Measurements from ENCODE around the gene PPP1R3A.

The PPP1R3A gene

DNA sequence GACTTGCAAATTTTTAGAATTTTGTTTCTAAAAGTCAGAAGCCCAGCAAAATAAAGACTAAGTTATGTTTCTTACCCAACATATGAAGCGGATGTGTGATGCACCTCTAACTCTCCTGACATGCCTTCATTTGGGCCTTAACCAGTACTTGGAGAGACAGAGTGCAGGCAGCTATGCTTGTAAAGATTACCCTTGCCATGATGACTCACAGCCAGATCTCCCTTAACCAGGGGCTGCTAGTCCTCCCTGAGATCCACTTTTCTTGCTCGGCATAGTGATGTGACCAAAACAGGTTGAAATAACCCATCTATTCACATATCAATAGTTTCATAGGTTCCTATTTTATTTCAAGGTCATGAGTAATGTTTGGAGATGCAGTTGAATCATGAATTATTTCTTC lies 43.6 kb downstream of the PPP1R3A start:
- DNase-seq = no peak

DNA sequence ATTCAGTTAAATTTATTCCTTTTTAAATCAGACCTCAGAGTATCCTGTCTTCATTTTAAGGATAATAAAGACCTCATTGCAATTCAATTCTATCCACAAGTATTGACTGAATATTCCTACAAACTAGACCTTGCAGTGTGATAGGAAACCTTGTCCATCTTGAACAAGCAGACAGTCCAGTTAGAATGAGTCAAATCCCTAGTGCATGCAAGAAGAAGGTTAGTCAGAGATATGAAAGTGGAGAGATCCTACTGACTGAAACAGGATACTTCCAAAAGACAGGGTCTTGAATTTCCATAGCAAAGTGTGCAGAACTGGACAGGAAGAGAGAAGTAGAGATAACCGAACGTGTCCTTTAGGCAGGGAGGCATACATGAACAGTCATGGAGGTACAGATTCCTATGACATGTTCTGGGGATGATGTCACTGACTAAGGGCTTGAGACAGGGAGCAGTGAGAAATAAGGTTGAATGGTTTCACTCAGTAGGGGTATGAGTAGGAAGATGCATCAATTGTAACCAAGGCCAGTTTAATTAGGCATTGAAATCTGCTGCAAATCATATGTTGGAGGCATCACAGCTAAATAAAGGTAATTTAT lies 45.2 kb downstream of the PPP1R3A start:
- DNase-seq = no peak

DNA sequence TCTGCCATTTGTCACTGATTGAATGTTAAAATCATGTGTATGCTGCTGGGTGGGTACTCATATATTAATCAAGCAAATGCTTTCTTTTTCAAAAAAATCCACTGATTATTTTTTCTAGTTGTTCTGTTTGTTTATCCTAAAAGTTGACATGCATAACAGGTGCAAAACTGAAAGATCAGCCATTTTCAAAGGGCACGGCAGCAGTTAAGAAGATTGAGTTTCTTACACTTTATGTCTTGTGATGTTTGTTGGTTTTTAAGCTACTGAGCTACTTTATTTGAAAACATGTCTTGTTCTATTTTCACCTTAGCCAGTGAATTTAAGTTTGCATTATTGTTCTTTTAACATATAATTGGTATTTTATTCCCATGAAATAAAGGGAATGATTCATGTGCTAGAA lies 45.8 kb downstream of the PPP1R3A start:
- DNase-seq = no peak

DNA sequence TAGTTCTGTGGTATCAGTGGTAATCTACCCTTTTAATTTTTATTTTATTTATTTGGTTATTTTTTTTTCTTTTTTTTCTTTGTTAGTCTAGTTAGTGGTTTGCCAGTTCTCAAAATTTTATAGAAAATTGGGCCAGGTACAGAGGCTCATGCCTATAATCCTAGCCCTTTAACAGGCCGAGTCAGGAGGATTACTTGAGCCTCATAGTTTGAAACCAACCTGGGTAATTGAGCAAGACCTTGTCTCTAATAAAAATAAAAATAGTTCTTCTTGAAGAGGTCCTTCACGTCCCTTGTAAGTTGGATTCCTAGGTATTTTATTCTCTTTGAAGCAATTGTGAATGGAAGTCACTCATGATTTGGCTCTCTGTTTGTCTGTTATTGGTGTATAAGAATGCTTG lies 51.5 kb downstream of the PPP1R3A start:
- no peak for DNase-seq

DNA sequence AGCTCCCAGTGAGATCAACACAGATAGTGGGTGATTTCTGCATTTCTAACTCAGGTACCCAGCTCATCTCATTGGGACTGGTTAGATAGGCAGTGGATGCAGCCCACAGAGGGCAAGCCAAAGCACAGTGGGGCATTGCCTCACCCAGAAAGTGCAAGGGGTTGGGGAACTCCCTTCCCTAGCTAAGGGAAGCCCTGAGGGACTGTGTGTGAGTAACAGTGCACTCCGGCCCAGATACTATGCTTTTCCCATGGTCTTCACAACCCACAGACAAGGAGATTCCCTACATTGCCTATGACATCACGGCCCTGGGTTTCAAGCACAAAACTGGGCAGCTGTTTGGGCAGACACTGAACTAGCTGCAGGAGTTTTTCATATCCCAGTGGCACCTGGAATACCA lies 62.8 kb downstream of the PPP1R3A start:
- no peak for DNase-seq

DNA sequence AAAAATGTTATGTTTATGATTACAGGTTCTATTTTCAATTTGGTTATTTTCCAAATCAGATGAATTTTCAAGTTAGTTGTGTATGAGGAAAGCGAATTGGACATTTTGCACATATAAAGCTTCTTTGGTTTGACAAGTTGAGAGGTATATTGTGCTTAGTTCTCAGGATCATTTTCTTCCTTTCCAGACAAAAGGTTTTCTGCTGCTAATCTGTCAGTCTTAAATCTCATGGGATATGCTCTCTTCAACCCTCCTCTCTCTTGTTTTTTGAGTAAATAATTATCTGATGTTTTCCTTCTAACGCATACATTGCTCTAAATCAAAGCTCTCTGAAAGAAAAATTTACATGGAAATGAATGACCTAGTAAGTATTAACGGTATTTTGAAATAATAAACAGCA lies 77.9 kb downstream of the PPP1R3A start:
- DNase-seq = no peak

DNA sequence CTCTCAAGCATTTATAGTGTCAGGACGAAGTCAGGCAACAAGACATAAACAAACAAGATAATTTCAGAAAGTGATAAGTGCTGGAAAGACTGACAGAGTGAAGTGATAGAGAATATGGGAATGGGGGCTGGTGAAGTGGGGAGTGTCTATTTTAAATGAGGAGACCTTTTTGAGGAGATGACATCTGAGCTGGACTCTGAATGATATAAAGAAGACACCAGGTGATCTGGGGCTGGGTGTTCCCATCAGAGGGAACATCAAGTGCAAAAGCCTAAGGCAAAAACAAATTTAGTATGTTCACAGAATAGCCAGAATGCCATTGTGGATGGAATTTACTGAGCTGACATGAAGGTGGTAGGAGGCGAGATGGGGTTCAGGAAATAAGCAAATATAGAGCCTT lies 83.4 kb downstream of the PPP1R3A start:
- no peak for DNase-seq

DNA sequence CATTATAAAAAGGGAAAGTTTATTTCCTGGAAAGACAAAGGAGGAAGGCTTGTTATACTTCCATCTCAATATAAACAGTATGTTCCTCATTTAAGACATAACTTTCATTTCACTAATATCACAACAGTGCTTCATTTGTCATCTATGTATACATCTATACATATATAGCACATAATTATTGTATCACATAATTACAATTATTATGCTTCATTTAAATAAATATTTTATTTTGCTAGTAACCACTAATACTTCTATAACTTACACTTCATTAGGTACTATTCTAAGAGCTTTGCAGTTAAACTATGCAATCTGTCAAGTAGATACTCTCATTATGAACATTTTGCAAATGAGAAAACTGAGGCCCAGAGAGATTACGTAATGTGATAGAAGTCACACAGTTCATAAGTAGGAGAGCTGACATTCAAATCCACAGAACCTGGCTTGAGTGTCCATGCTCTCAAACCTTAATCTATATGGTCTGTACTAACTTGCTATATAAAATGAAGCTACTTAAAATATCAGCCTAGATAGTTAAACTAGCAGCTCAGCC lies 86.5 kb downstream of the PPP1R3A start:
- DNase-seq = no peak

DNA sequence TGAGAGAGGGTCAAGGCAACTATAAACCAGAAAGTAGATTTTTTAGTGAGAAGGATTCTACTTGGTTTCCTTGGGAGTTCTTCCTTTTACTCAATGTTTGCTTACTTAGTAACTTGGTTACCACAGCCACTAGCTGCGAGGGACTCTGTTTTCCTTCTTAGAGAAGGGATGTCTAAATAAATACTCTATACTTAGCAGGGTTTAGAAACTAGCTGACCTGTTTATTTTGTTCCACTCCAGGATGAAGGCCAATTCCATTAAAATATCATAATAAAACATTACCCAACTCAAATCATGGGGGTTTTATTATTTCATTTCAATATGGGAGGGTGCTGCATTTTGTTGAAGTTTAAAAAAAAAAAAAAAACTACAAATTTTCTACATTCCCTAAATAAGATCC lies 87.3 kb downstream of the PPP1R3A start:
- DNase-seq = no peak

DNA sequence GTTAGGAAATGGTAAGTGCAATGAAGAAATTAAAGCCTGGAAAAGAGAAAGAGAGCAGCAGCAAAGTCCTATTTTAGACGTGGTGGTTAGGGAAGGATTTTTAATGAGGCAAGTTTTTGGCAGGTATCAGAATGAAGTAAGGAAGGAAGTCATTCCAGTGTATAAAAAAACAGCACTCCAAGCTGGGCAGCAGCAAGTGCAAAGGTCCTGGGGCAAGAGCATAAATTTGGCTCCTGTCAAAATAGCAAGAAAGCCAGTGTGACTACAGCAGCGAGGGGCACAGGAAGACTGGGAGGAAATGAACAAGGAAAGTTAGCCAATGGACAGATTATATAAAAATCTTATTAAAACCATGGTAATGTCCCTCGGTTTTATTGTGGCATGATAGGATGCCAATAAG lies 90.2 kb downstream of the PPP1R3A start:
- DNase-seq = no peak

Data from activated CD4-positive, alpha-beta T cell treated with anti-CD3 and anti-CD28 coated beads for 48 hours (primary cell).